ENCODE data around the gene ENG. TPM values are rescaled to one million over a fixed set of nuclear protein-coding genes. Genes with fewer than 3 reads are reported as not detected.

The ENG gene
- polyA plus RNA-seq, 2 of the 4 experiments (the other 2 are of a cell fraction) = 0.08 TPM; not detected in 1

DNA sequence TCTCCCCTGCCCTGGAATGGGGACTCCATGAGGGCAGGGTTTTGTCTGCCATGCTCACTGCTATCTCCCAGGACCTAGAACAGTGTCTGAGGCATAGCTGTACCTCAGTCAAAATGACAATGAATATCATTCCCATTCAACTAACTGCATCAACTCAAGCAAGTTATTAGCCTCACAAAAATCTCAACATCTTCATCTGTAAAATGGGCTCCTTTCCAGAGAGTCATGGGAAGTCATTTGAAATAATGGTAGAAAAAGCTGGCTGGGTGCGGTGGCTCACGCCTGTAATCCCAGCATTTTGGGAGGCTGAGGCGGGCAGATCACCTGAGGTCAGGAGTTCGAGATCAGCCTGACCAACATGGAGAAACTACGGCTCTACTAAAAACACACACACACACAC is 85.4 kb downstream of the ENG start:
- no peak overlapping the region for H3K4me3 ChIP-seq
- ChIA-PET CTCF (interaction anchor here (1.1 to 15.5 kb wide), 5 partner anchors 15 to 179 kb away, joined by 3 to 157 read pairs (median 17); partner anchors contain the start of genes CDK9, SH2D3C and TOR2A), POLR2A (no interaction called here)
- FAIRE-seq = no peak
- H3K27ac ChIP-seq = no peak overlapping the region
- no peak for DNase-seq (ENCODE audit: low read depth in 1 of 2, low spot score in 1 of 2)
- 90% methylated on average over 5 of the region's 5 CpGs for WGBS (ENCODE audit: missing lambda C conversion rate)
- no peak overlapping the region for H3K4me2 ChIP-seq
- no peak for ATAC-seq
- TF ChIP-seq KDM1A (IDR thresholded peaks at IDR 0.05; ENCODE audit: low read depth) = peak; percentile 64; the same call in 1 of the 2 replicates
- TF ChIP-seq ZFP36 (IDR thresholded peaks at IDR 0.05; ENCODE audit: borderline replicate concordance, partially characterized antibody) = no peak
- TF ChIP-seq CEBPB (IDR thresholded peaks at IDR 0.05) = no peak
- no peak for TF ChIP-seq POLR2A (IDR thresholded peaks at IDR 0.05; ENCODE audit: low read length)
- H3K4me1 ChIP-seq = peaks cover 4% of the 10 kb centered on the region; the same call in 1 of the 3 replicates
- H3K9me3 ChIP-seq = no peaks in the 10 kb centered on the region

DNA sequence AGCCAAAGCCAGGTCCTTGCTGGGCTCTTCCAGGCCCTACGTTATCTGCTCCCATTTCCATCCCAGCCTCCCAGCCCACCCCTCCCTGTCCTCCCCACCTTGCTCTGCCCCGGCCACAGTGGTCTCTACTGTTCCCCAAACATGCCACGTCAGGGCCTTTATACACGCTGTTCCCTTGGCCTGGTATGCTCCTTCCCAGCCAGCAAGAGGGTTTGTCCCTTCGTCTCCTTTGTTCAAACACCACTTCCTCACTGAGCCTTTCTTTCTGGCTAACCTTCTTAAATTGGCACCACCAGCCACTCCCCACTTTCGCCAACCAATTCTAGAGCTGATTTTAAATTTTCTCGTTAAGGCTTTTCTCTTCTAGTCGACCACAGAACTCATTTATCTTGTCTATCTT is 85.8 kb downstream of the ENG start:
- CTCF ChIA-PET = interaction anchor here (1.1 to 15.5 kb wide), 5 partner anchors 15 to 179 kb away, joined by 3 to 157 read pairs (median 15); partner anchors contain the start of genes CDK9, SH2D3C and TOR2A
- H3K9me3 ChIP-seq = no peaks in the 10 kb centered on the region
- no peak overlapping the region for H3K4me2 ChIP-seq
- peaks cover 4% of the 10 kb centered on the region; the same call in 1 of the 3 replicates for H3K4me1 ChIP-seq
- no peak overlapping the region for H3K4me3 ChIP-seq
- DNase-seq (ENCODE audit: low read depth in 1 of 2, low spot score in 1 of 2) (no peak), ATAC-seq (no peak), FAIRE-seq (no peak)
- TF ChIP-seq SREBF2 (IDR thresholded peaks at IDR 0.05) (no peak), CEBPB (IDR thresholded peaks at IDR 0.05) (no peak), ZC3H11A (IDR thresholded peaks at IDR 0.05) (no peak), CBX8 (IDR thresholded peaks at IDR 0.05) (no peak), RAD21 (conservative IDR thresholded peaks at IDR 0.05 in 1 of 2, IDR thresholded peaks at IDR 0.05 in 1 of 2) (no peak), NPAS2 (CRISPR knock-in tag; IDR thresholded peaks at IDR 0.05; ENCODE audit: borderline replicate concordance) (no peak)
- TF ChIP-seq, protein P1, sequence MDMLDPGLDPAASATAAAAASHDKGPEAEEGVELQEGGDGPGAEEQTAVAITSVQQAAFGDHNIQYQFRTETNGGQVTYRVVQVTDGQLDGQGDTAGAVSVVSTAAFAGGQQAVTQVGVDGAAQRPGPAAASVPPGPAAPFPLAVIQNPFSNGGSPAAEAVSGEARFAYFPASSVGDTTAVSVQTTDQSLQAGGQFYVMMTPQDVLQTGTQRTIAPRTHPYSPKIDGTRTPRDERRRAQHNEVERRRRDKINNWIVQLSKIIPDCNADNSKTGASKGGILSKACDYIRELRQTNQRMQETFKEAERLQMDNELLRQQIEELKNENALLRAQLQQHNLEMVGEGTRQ (IDR thresholded peaks at IDR 0.05) = no peak
- POLR2A ChIA-PET = no interaction called here
- WGBS (ENCODE audit: missing lambda C conversion rate) = 73% methylated on average over 8 of the region's 8 CpGs
- no peak overlapping the region for H3K27ac ChIP-seq

DNA sequence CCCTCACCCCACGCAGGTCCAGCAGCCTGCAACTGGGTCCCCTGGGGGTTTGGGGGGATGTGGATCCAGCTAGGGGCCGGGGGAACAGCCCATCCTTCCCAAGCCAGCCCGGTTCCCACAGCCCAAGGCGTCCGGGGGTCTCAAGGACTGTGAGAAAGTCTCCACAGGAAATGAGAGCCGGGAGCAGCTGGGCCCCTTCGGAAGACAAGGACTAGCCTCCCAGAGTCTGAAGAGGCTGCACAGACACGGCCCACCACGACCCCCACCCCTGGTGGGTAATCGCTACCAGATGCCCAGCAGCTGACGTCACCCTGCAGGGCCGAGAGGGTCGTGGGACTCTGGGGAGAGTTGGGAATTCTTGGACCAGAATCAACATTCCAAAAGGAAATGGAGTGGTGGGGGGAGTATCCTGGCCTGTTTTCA is 86.5 kb downstream of the ENG start:
- FAIRE-seq = no peak
- Histone ChIP-seq H3K9me3 (no peaks in the 10 kb centered on the region), H3K4me1 (peaks cover 4% of the 10 kb centered on the region; the same call in 1 of the 3 replicates), H3K4me2 (no peak overlapping the region), H3K4me3 (no peak overlapping the region), H3K27ac (no peak overlapping the region)
- ChIA-PET CTCF (interaction anchor here (1.3 to 15.5 kb wide), 7 partner anchors 16 to 357 kb away, joined by 3 to 157 read pairs (median 6); partner anchors contain the start of genes CDK9, SH2D3C and TOR2A), POLR2A (no interaction called here)
- TF ChIP-seq, protein P2, sequence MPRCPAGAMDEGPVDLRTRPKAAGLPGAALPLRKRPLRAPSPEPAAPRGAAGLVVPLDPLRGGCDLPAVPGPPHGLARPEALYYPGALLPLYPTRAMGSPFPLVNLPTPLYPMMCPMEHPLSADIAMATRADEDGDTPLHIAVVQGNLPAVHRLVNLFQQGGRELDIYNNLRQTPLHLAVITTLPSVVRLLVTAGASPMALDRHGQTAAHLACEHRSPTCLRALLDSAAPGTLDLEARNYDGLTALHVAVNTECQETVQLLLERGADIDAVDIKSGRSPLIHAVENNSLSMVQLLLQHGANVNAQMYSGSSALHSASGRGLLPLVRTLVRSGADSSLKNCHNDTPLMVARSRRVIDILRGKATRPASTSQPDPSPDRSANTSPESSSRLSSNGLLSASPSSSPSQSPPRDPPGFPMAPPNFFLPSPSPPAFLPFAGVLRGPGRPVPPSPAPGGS (IDR thresholded peaks at IDR 0.05) = no peak
- TF ChIP-seq RARB (CRISPR knock-in tag; IDR thresholded peaks at IDR 0.05) (no peak), KDM1A (IDR thresholded peaks at IDR 0.05; ENCODE audit: low read depth) (no peak), ESRRA (IDR thresholded peaks at IDR 0.05; ENCODE audit: borderline replicate concordance, low read length) (no peak), HOXA7 (CRISPR knock-in tag; IDR thresholded peaks at IDR 0.05) (no peak), KDM5A (IDR thresholded peaks at IDR 0.05) (no peak), MYC (IDR thresholded peaks at IDR 0.05; ENCODE audit: borderline replicate concordance, low read length) (no peak), NPAS2 (CRISPR knock-in tag; IDR thresholded peaks at IDR 0.05; ENCODE audit: borderline replicate concordance) (no peak), CBX2 (IDR thresholded peaks at IDR 0.05; ENCODE audit: borderline replicate concordance, low read depth) (no peak), FOSL2 (IDR thresholded peaks at IDR 0.05) (no peak), FOSL2 (CRISPR knock-in tag; IDR thresholded peaks at IDR 0.05) (no peak), BHLHE40 (IDR thresholded peaks at IDR 0.05; ENCODE audit: low read depth, low read length) (no peak), RNF2 (IDR thresholded peaks at IDR 0.05; ENCODE audit: borderline replicate concordance, low read depth) (no peak), FOSB (CRISPR knock-in tag; IDR thresholded peaks at IDR 0.05) (no peak), RCOR1 (IDR thresholded peaks at IDR 0.05; ENCODE audit: low read depth, low read length) (no peak), RAD21 (conservative IDR thresholded peaks at IDR 0.05 in 1 of 2, IDR thresholded peaks at IDR 0.05 in 1 of 2) (no peak), PHF8 (IDR thresholded peaks at IDR 0.05; ENCODE audit: borderline replicate concordance, low read depth) (no peak), HDAC2 (IDR thresholded peaks at IDR 0.05) (no peak), ZSCAN20 (CRISPR knock-in tag; IDR thresholded peaks at IDR 0.05) (no peak)
- TF ChIP-seq, protein P3, sequence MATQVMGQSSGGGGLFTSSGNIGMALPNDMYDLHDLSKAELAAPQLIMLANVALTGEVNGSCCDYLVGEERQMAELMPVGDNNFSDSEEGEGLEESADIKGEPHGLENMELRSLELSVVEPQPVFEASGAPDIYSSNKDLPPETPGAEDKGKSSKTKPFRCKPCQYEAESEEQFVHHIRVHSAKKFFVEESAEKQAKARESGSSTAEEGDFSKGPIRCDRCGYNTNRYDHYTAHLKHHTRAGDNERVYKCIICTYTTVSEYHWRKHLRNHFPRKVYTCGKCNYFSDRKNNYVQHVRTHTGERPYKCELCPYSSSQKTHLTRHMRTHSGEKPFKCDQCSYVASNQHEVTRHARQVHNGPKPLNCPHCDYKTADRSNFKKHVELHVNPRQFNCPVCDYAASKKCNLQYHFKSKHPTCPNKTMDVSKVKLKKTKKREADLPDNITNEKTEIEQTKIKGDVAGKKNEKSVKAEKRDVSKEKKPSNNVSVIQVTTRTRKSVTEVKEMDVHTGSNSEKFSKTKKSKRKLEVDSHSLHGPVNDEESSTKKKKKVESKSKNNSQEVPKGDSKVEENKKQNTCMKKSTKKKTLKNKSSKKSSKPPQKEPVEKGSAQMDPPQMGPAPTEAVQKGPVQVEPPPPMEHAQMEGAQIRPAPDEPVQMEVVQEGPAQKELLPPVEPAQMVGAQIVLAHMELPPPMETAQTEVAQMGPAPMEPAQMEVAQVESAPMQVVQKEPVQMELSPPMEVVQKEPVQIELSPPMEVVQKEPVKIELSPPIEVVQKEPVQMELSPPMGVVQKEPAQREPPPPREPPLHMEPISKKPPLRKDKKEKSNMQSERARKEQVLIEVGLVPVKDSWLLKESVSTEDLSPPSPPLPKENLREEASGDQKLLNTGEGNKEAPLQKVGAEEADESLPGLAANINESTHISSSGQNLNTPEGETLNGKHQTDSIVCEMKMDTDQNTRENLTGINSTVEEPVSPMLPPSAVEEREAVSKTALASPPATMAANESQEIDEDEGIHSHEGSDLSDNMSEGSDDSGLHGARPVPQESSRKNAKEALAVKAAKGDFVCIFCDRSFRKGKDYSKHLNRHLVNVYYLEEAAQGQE (IDR thresholded peaks at IDR 0.05) = no peak
- 43% methylated on average over 12 of the region's 13 CpGs for WGBS (ENCODE audit: missing lambda C conversion rate)
- ATAC-seq = no peak
- no peak for DNase-seq (ENCODE audit: low read depth in 1 of 2, low spot score in 1 of 2)
